H9 (cell line): ENCODE measurements around the gene RHBDF1. TPM values are rescaled to one million over a fixed set of nuclear protein-coding genes. Genes with fewer than 3 reads are reported as not detected.

Experiments used
- DNase-seq: peaks from one replicate; pipeline ENCODE4 v3.0.0-alpha.2; 2017
- H2AFZ ChIP-seq: one replicate; pipeline ENCODE4 v1.6.1; 2013; ENCODE audit warnings: mild to moderate bottlenecking, low read length, control low read depth, moderate library complexity
- H2AK5ac ChIP-seq: 2 replicates; pipeline ENCODE4 v1.6.1; 2013; ENCODE audit warnings: low read length, control low read depth, mixed read lengths; ENCODE audit not compliant: insufficient read length
- H2BK120ac ChIP-seq: one replicate; pipeline ENCODE4 v1.6.1; 2013; ENCODE audit warnings: low read depth, mild to moderate bottlenecking, low read length, control low read depth, inconsistent platforms; ENCODE audit not compliant: poor library complexity, severe bottlenecking
- H2BK12ac ChIP-seq: 2 replicates; pipeline ENCODE4 v1.6.1; 2013; ENCODE audit warnings: low read length, control low read depth, mixed read lengths, low read depth; ENCODE audit not compliant: insufficient read length
- H2BK15ac ChIP-seq: 2 replicates; pipeline ENCODE4 v1.6.1; 2013; ENCODE audit warnings: low read depth, low read length, control low read depth
- H2BK20ac ChIP-seq: one replicate; pipeline ENCODE4 v1.6.1; 2013; ENCODE audit warnings: low read depth, mild to moderate bottlenecking, low read length, control low read depth, inconsistent platforms; ENCODE audit not compliant: poor library complexity, severe bottlenecking
- H2BK5ac ChIP-seq: 2 replicates; pipeline ENCODE4 v1.6.1; 2013; ENCODE audit warnings: low read length, control low read depth, mixed read lengths; ENCODE audit not compliant: insufficient read length
- H3K14ac ChIP-seq: 2 replicates; pipeline ENCODE4 v1.6.1; 2013; ENCODE audit warnings: low read length, control low read depth; ENCODE audit not compliant: insufficient read depth
- H3K18ac ChIP-seq: 2 replicates; pipeline ENCODE4 v1.6.1; 2013; ENCODE audit warnings: low read depth, mild to moderate bottlenecking, mixed read lengths, low read length, control low read depth; ENCODE audit not compliant: insufficient read length
- H3K23ac ChIP-seq: 2 replicates; pipeline ENCODE4 v1.6.1; 2013; ENCODE audit warnings: low read length, control low read depth, mixed read lengths, low read depth; ENCODE audit not compliant: insufficient read length
- H3K23me2 ChIP-seq: 2 replicates; pipeline ENCODE4 v1.6.1; 2013; ENCODE audit warnings: low read depth, mild to moderate bottlenecking, mixed read lengths, low read length, control low read depth; ENCODE audit not compliant: insufficient read length, poor library complexity, severe bottlenecking
- H3K27ac ChIP-seq: 2 replicates; pipeline ENCODE4 v1.5.1; 2013; ENCODE audit warnings: low read length, control low read depth, mixed read lengths, low read depth; ENCODE audit not compliant: insufficient read length
- H3K27me3 ChIP-seq: 2 replicates; pipeline ENCODE4 v1.6.1; 2013; ENCODE audit warnings: low read length, control low read depth, inconsistent platforms; ENCODE audit not compliant: insufficient read depth
- H3K4ac ChIP-seq: 2 replicates; pipeline ENCODE4 v1.6.1; 2013; ENCODE audit warnings: low read depth, mild to moderate bottlenecking, control low read depth, inconsistent platforms, low read length, moderate library complexity
- H3K4me1 ChIP-seq: 2 replicates; pipeline ENCODE4 v1.6.1; 2013; ENCODE audit warnings: low read length, control low read depth, inconsistent platforms; ENCODE audit not compliant: insufficient read depth
- H3K4me2 ChIP-seq: 2 replicates; pipeline ENCODE4 v1.6.1; 2013; ENCODE audit warnings: low read length, control low read depth, mixed read lengths; ENCODE audit not compliant: insufficient read length, insufficient read depth
- H3K56ac ChIP-seq: 2 replicates; pipeline ENCODE4 v1.6.1; 2013; ENCODE audit warnings: low read depth, mild to moderate bottlenecking, mixed read lengths, low read length, control low read depth; ENCODE audit not compliant: insufficient read length
- H3K79me1 ChIP-seq: 2 replicates; pipeline ENCODE4 v1.6.1; 2013; ENCODE audit warnings: low read depth, mild to moderate bottlenecking, moderate library complexity, low read length, control low read depth, inconsistent platforms; ENCODE audit not compliant: insufficient read depth, poor library complexity, severe bottlenecking
- H3K79me2 ChIP-seq: 2 replicates; pipeline ENCODE4 v1.6.1; 2013; ENCODE audit warnings: low read length, control low read depth, inconsistent platforms; ENCODE audit not compliant: insufficient read depth
- H3K9ac ChIP-seq: 2 replicates; pipeline ENCODE4 v1.6.1; 2013; ENCODE audit warnings: low read length, control low read depth, mixed read lengths; ENCODE audit not compliant: insufficient read length; ENCODE audit errors: extremely low read depth
- H3K9me3 ChIP-seq: one replicate; pipeline ENCODE4 v1.6.1; 2013; ENCODE audit warnings: low read depth, low read length, inconsistent platforms; ENCODE audit not compliant: control insufficient read depth
- H3T11ph ChIP-seq: one replicate; pipeline ENCODE4 v1.6.1; 2013; ENCODE audit warnings: mild to moderate bottlenecking, low read length, control low read depth, inconsistent platforms
- H4K20me1 ChIP-seq: one replicate; pipeline ENCODE4 v1.6.1; 2013; ENCODE audit not compliant: control insufficient read depth, insufficient read length, insufficient read depth
- H4K5ac ChIP-seq: 2 replicates; pipeline ENCODE4 v1.6.1; 2013; ENCODE audit warnings: low read depth, mild to moderate bottlenecking, mixed read lengths, low read length, control low read depth; ENCODE audit not compliant: insufficient read length
- H4K8ac ChIP-seq: replicated peaks from 2 replicates; pipeline ENCODE4 v1.6.1; 2013; ENCODE audit warnings: low read length, control low read depth, mixed read lengths, low read depth; ENCODE audit not compliant: insufficient read length
- H4K91ac ChIP-seq: 2 replicates; pipeline ENCODE4 v1.6.1; 2013; ENCODE audit warnings: low read depth, mild to moderate bottlenecking, moderate library complexity, mixed read lengths, low read length, control low read depth; ENCODE audit not compliant: insufficient read length
- H3K27ac Mint-ChIP-seq, 3 experiments: 2 replicates in 2 of 3; 3 replicates in 1 of 3; pipeline ENCODE4 v1.8.0; 2020 to 2021; ENCODE audit warnings: mixed read lengths in 3 of 3, mild to moderate bottlenecking in 1 of 3, moderate library complexity in 1 of 3
- H3K27me3 Mint-ChIP-seq: 2 replicates; pipeline ENCODE4 v1.8.0; 2021; ENCODE audit warnings: low read depth, mild to moderate bottlenecking, moderate library complexity, mixed read lengths
- H3K36me3 Mint-ChIP-seq, 3 experiments: 2 replicates in 2 of 3; 3 replicates in 1 of 3; pipeline ENCODE4 v1.8.0; 2020 to 2021; ENCODE audit warnings: low read depth in 3 of 3, mixed read lengths in 3 of 3; ENCODE audit not compliant: insufficient read depth in 1 of 3
- H3K4me1 Mint-ChIP-seq, 2 experiments: 2 replicates each; pipeline ENCODE4 v1.8.0; 2020; ENCODE audit warnings: mixed read lengths in 2 of 2
- H3K4me3 Mint-ChIP-seq, 2 experiments: 2 replicates in 1 of 2; 3 replicates in 1 of 2; pipeline ENCODE4 v1.8.0; 2020 to 2021; ENCODE audit warnings: mild to moderate bottlenecking in 2 of 2, mixed read lengths in 2 of 2, moderate library complexity in 1 of 2
- H3K9me3 Mint-ChIP-seq, 2 experiments: 2 replicates in 1 of 2; 3 replicates in 1 of 2; pipeline ENCODE4 v1.8.0; 2020; ENCODE audit warnings: mild to moderate bottlenecking in 2 of 2, mixed read lengths in 2 of 2, moderate library complexity in 1 of 2
- WGBS: extraction: QIAGEN DNeasy Blood & Tissue Kit; methylation state at CpG from one replicate; pipeline ENCODE4 v1.1.7; 2013; ENCODE audit warnings: missing lambda C conversion rate, low lambda C conversion rate, mixed read lengths; ENCODE audit not compliant: insufficient read length; ENCODE audit errors: extremely low coverage; 5-methylcytosine and 5-hydroxymethylcytosine counted together
- total RNA-seq: library from RNA; stranded (reverse); gene quantifications from 2 replicates; pipeline ENCODE4 v1.2.1, GENCODE V29; 2021
- TF ChIP-seq, protein P1 (sequence below): fragments of 200-600 bp; sonication (generic); conservative IDR thresholded peaks from 3 replicates; pipeline ENCODE4 v1.8.0; 2021; ENCODE audit warnings: antibody characterized with exemption, mild to moderate bottlenecking

Gene RHBDF1
- total RNA-seq, 1 experiment from 2014 or later, result 34.6 TPM

DNA sequence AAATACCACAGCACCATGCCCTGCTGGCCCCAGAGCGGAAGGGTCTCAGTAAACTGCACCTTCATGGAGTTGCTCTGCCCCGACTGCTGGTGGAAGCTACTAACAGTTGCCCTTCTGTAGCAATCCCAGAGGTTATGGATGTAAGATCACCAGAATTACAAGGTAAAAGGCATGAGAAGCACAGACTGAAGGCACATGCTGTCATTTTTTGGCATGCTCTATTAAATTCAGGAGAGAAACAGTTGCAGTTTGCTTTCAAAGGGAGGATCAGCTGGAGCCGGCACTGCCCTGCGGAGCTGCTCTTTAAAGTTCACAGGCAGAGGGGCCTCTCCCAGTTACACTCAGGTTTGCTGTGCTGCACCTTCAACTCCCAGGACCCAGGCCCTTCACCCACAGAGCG lies 46.9 kb upstream of the RHBDF1 start:
- no peaks in the 10 kb centered on the region for H3K23me2 ChIP-seq
- H3K4me2 ChIP-seq, result no peak overlapping the region
- no peaks in the 10 kb centered on the region for H3K27me3 ChIP-seq
- H3K4me1 ChIP-seq, result no peaks in the 10 kb centered on the region
- H3K9ac ChIP-seq, result no peak overlapping the region
- no peak overlapping the region for H2BK5ac ChIP-seq
- H4K5ac ChIP-seq, result no peak overlapping the region
- H2BK20ac ChIP-seq, result no peak overlapping the region
- no peak overlapping the region for H4K91ac ChIP-seq
- H3K56ac ChIP-seq, result no peak overlapping the region
- H3K23ac ChIP-seq, result no peak overlapping the region
- no peaks in the 10 kb centered on the region for H3K4me1 Mint-ChIP-seq
- no peak overlapping the region for H2BK12ac ChIP-seq
- no peak overlapping the region; the same call in 1 of the 2 replicates for H3K14ac ChIP-seq
- no peak overlapping the region for H3K18ac ChIP-seq
- no peak overlapping the region for H3K27ac ChIP-seq
- no peak overlapping the region for H3T11ph ChIP-seq
- TF ChIP-seq, protein P1, sequence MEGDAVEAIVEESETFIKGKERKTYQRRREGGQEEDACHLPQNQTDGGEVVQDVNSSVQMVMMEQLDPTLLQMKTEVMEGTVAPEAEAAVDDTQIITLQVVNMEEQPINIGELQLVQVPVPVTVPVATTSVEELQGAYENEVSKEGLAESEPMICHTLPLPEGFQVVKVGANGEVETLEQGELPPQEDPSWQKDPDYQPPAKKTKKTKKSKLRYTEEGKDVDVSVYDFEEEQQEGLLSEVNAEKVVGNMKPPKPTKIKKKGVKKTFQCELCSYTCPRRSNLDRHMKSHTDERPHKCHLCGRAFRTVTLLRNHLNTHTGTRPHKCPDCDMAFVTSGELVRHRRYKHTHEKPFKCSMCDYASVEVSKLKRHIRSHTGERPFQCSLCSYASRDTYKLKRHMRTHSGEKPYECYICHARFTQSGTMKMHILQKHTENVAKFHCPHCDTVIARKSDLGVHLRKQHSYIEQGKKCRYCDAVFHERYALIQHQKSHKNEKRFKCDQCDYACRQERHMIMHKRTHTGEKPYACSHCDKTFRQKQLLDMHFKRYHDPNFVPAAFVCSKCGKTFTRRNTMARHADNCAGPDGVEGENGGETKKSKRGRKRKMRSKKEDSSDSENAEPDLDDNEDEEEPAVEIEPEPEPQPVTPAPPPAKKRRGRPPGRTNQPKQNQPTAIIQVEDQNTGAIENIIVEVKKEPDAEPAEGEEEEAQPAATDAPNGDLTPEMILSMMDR, result no peak
- H2AK5ac ChIP-seq, result no peak overlapping the region
- H2AFZ ChIP-seq, result no peak overlapping the region
- H3K79me2 ChIP-seq, result no peaks in the 10 kb centered on the region
- H3K27ac Mint-ChIP-seq, result no peak overlapping the region
- DNase-seq, result no peak
- H4K8ac ChIP-seq, result no peak overlapping the region
- H2BK120ac ChIP-seq, result no peak overlapping the region
- H3K9me3 ChIP-seq, result no peaks in the 10 kb centered on the region
- no peak overlapping the region for H3K4me3 Mint-ChIP-seq
- H2BK15ac ChIP-seq, result no peak overlapping the region
- no peaks in the 10 kb centered on the region for H3K9me3 Mint-ChIP-seq
- no peaks in the 10 kb centered on the region for H3K79me1 ChIP-seq
- H4K20me1 ChIP-seq, result no peaks in the 10 kb centered on the region
- WGBS, result no CpG with 5 or more reads among the region's 5 CpGs
- H3K36me3 Mint-ChIP-seq, result peaks cover 0 to 18% (median 15%) of the 10 kb centered on the region in 3 experiments; a peak in 5 of 7 replicates
- no peak overlapping the region for H3K4ac ChIP-seq
- H3K27me3 Mint-ChIP-seq, result no peaks in the 10 kb centered on the region
